DOHH2 (cell line): Measurements from ENCODE around the gene TGOLN2.

Experiments used
- H3F3A ChIP-seq: fragments of 200-600 bp; sonication (generic), shearing (Covaris generic); 2 replicates; pipeline ENCODE4 v1.6.0; 2016; ENCODE audit warnings: antibody characterized with exemption, mild to moderate bottlenecking; ENCODE audit not compliant: control insufficient read depth, insufficient read depth
- H3K27ac ChIP-seq: fragments of 200-600 bp; sonication (generic); 2 replicates; pipeline ENCODE4 v1.5.1; 2014; ENCODE audit warnings: low read depth, mild to moderate bottlenecking, low read length, moderate library complexity
- H3K27me3 ChIP-seq: fragments of 200-600 bp; sonication (generic); 2 replicates; pipeline ENCODE4 v1.6.1; 2014; ENCODE audit warnings: mild to moderate bottlenecking, low read length, mixed read lengths; ENCODE audit not compliant: control insufficient read depth
- H3K36me3 ChIP-seq: fragments of 200-600 bp; sonication (generic); 2 replicates; pipeline ENCODE4 v1.6.1; 2014; ENCODE audit warnings: mild to moderate bottlenecking, low read length, moderate library complexity, mixed read lengths; ENCODE audit not compliant: control insufficient read depth
- H3K4me1 ChIP-seq: fragments of 200-600 bp; sonication (generic); 2 replicates; pipeline ENCODE4 v1.6.1; 2014; ENCODE audit warnings: mild to moderate bottlenecking, low read length, mixed read lengths; ENCODE audit not compliant: control insufficient read depth
- H3K4me2 ChIP-seq: fragments of 200-600 bp; sonication (generic); 2 replicates; pipeline ENCODE4 v1.6.0; 2014; ENCODE audit warnings: mild to moderate bottlenecking, low read length, moderate library complexity
- H3K4me3 ChIP-seq: fragments of 200-600 bp; sonication (generic); 2 replicates; pipeline ENCODE4 v1.5.1; 2014; ENCODE audit warnings: mild to moderate bottlenecking, low read length, mixed read lengths
- H3K79me2 ChIP-seq: fragments of 200-600 bp; sonication (generic); 2 replicates; pipeline ENCODE4 v1.6.1; 2014; ENCODE audit warnings: mild to moderate bottlenecking, low read length, mixed read lengths; ENCODE audit not compliant: control insufficient read depth
- H3K9me2 ChIP-seq: fragments of 200-600 bp; sonication (generic); replicated peaks from 2 replicates; pipeline ENCODE4 v1.6.1; 2014; ENCODE audit warnings: mild to moderate bottlenecking, low read length, mixed read lengths; ENCODE audit not compliant: control insufficient read depth
- H3K9me3 ChIP-seq: fragments of 200-600 bp; sonication (generic); 2 replicates; pipeline ENCODE4 v1.6.1; 2014; ENCODE audit warnings: antibody characterized with exemption, low read length, mixed read lengths; ENCODE audit not compliant: control insufficient read depth, insufficient read depth
- H4K20me1 ChIP-seq: fragments of 200-600 bp; sonication (generic); 2 replicates; pipeline ENCODE4 v1.6.0; 2014; ENCODE audit warnings: low read depth, mild to moderate bottlenecking, antibody characterized with exemption, low read length, moderate library complexity; ENCODE audit not compliant: control insufficient read depth, insufficient read depth
- EZH2phosphoT487 ChIP-seq: fragments of 200-600 bp; sonication (generic); IDR thresholded peaks from 2 replicates; pipeline ENCODE4 v1.6.1; 2017; ENCODE audit warnings: borderline replicate concordance, mild to moderate bottlenecking, antibody characterized with exemption, low read length, moderate library complexity, mixed read lengths
- TF ChIP-seq, protein P1 (sequence below): fragments of 200-600 bp; sonication (generic); IDR thresholded peaks from one replicate; pipeline ENCODE4 v1.5.1; 2014; ENCODE audit warnings: antibody characterized with exemption, mild to moderate bottlenecking, low read depth, low read length; ENCODE audit not compliant: poor library complexity, severe bottlenecking

TGOLN2 gene

GRCh38 chr2:85312404-85312803 is 15.4 kb downstream of the TGOLN2 start:
- Histone ChIP-seq H3K4me3 (no peak overlapping the region), H3K36me3 (peaks cover 18% of the 10 kb centered on the region; the same call in 1 of the 2 replicates), H3K27ac (no peak overlapping the region), H4K20me1 (peaks cover 5% of the 10 kb centered on the region; the same call in 1 of the 2 replicates), H3K27me3 (peaks cover 25% of the 10 kb centered on the region), H3K9me2 (no peaks in the 10 kb centered on the region), H3K9me3 (no peaks in the 10 kb centered on the region), H3K4me2 (no peak overlapping the region), H3K79me2 (no peaks in the 10 kb centered on the region; the same call in 1 of the 2 replicates), H3K4me1 (peaks cover 14% of the 10 kb centered on the region), H3F3A (no peaks in the 10 kb centered on the region)
- no peak for TF ChIP-seq EZH2phosphoT487
- TF ChIP-seq, protein P1, sequence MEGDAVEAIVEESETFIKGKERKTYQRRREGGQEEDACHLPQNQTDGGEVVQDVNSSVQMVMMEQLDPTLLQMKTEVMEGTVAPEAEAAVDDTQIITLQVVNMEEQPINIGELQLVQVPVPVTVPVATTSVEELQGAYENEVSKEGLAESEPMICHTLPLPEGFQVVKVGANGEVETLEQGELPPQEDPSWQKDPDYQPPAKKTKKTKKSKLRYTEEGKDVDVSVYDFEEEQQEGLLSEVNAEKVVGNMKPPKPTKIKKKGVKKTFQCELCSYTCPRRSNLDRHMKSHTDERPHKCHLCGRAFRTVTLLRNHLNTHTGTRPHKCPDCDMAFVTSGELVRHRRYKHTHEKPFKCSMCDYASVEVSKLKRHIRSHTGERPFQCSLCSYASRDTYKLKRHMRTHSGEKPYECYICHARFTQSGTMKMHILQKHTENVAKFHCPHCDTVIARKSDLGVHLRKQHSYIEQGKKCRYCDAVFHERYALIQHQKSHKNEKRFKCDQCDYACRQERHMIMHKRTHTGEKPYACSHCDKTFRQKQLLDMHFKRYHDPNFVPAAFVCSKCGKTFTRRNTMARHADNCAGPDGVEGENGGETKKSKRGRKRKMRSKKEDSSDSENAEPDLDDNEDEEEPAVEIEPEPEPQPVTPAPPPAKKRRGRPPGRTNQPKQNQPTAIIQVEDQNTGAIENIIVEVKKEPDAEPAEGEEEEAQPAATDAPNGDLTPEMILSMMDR, result no peak

GRCh38 chr2:85310330-85310729 is 17.5 kb downstream of the TGOLN2 start:
- peaks cover 24% of the 10 kb centered on the region for H3K4me1 ChIP-seq
- H3K9me2 ChIP-seq, result no peaks in the 10 kb centered on the region
- no peak for TF ChIP-seq EZH2phosphoT487
- TF ChIP-seq, protein P1, result no peak
- H3K27me3 ChIP-seq, result peaks cover 34% of the 10 kb centered on the region
- H3K4me2 ChIP-seq, result peak overlapping the region; percentile 39; the same call in 1 of the 2 replicates
- no peak overlapping the region for H3K4me3 ChIP-seq
- H3K36me3 ChIP-seq, result peaks cover 6% of the 10 kb centered on the region; the same call in 1 of the 2 replicates
- no peaks in the 10 kb centered on the region for H3F3A ChIP-seq
- H4K20me1 ChIP-seq, result peaks cover 5% of the 10 kb centered on the region; the same call in 1 of the 2 replicates
- H3K27ac ChIP-seq, result no peak overlapping the region
- no peaks in the 10 kb centered on the region for H3K79me2 ChIP-seq
- no peaks in the 10 kb centered on the region for H3K9me3 ChIP-seq

GRCh38 chr2:85309699-85310321 is 18.0 kb downstream of the TGOLN2 start:
- TF ChIP-seq, protein P1, result no peak
- no peak for TF ChIP-seq EZH2phosphoT487
- Histone ChIP-seq H3K27ac (no peak overlapping the region), H3K79me2 (no peaks in the 10 kb centered on the region), H3K36me3 (peaks cover 4% of the 10 kb centered on the region; the same call in 1 of the 2 replicates), H3K9me2 (no peaks in the 10 kb centered on the region), H3F3A (no peaks in the 10 kb centered on the region), H3K27me3 (peaks cover 39% of the 10 kb centered on the region), H3K9me3 (no peaks in the 10 kb centered on the region), H4K20me1 (peaks cover 4% of the 10 kb centered on the region; the same call in 1 of the 2 replicates), H3K4me1 (peaks cover 24% of the 10 kb centered on the region), H3K4me2 (peak overlapping the region; percentile 39), H3K4me3 (no peak overlapping the region)
